Activated B cell treated with CpG ODN at 0.5 μM for 24 hours (primary cell): ENCODE measurements around the gene PCDH9. TPM values are rescaled to one million over a fixed set of nuclear protein-coding genes. Genes with fewer than 3 reads are reported as not detected.

ENCODE experiments used
- ATAC-seq: fragments of 200-7000 bp; cut with Tn5 transposase; one replicate; pipeline ENCODE4 v1.10.0; 2021; ENCODE audit warnings: low read depth, mild to moderate bottlenecking, moderate library complexity
- CTCF ChIA-PET: fragments of 350-600 bp; sonication (Branson Sonifier 250); formaldehyde crosslinking; loops from one replicate; lab custom pipeline; 2021; ENCODE audit warnings: antibody characterized with exemption; lab: Charles Lee
- POLR2A ChIA-PET: fragments of 350-600 bp; sonication (Branson Sonifier 250); formaldehyde crosslinking; loops from one replicate; lab custom pipeline; 2021; ENCODE audit warnings: antibody characterized with exemption; lab: Charles Lee
- DNase-seq: peaks from one replicate; pipeline ENCODE4 v3.0.0; 2022
- H3K27ac Mint-ChIP-seq: one replicate; pipeline ENCODE4 v1.8.0; 2020; ENCODE audit warnings: mixed read lengths
- H3K27me3 Mint-ChIP-seq: one replicate; pipeline ENCODE4 v1.8.0; 2021; ENCODE audit warnings: mixed read lengths
- H3K36me3 Mint-ChIP-seq: one replicate; pipeline ENCODE4 v1.8.0; 2021; ENCODE audit warnings: low read depth, mixed read lengths
- H3K4me1 Mint-ChIP-seq: one replicate; pipeline ENCODE4 v1.8.0; 2021; ENCODE audit warnings: mixed read lengths
- H3K4me3 Mint-ChIP-seq: one replicate; pipeline ENCODE4 v1.8.0; 2020; ENCODE audit warnings: mild to moderate bottlenecking, mixed read lengths
- H3K9me3 Mint-ChIP-seq: one replicate; pipeline ENCODE4 v1.8.0; 2020; ENCODE audit warnings: mixed read lengths
- CTCF ChIP-seq: fragments of 200-600 bp; IDR thresholded peaks from one replicate; pipeline ENCODE4 v1.8.0; 2022; ENCODE audit warnings: antibody characterized with exemption, mild to moderate bottlenecking
- intact Hi-C: fragments of 100-400 bp; cut with micrococcal nuclease; formaldehyde crosslinking; loops from one replicate; pipeline ENCODE4 v1.15.1; 2024
- total RNA-seq: library from RNA; stranded (reverse); gene quantifications from 2 replicates; pipeline ENCODE4 v1.2.3, GENCODE V29; 2022

Gene PCDH9
- total RNA-seq, 1 donor from 2014 or later: 6.4 TPM

GRCh38 chr13:67090856-67091255 is 139.3 kb downstream of the PCDH9 start:
- TF ChIP-seq CTCF: no peak
- ChIA-PET POLR2A (no interaction called here), CTCF (no interaction called here)
- intact Hi-C loops: no loop called here
- no peaks in the 10 kb centered on the region for H3K36me3 Mint-ChIP-seq
- H3K4me3 Mint-ChIP-seq: no peak overlapping the region
- ATAC-seq: no peak
- no peak overlapping the region for H3K27ac Mint-ChIP-seq
- DNase-seq: no peak
- no peaks in the 10 kb centered on the region for H3K9me3 Mint-ChIP-seq
- H3K4me1 Mint-ChIP-seq: peaks cover 6% of the 10 kb centered on the region
- H3K27me3 Mint-ChIP-seq: no peaks in the 10 kb centered on the region

- no peaks in the 10 kb centered on the region for H3K36me3 Mint-ChIP-seq
- ATAC-seq (no peak), DNase-seq (no peak)
- no peaks in the 10 kb centered on the region for H3K9me3 Mint-ChIP-seq
- TF ChIP-seq CTCF: no peak
- CTCF ChIA-PET: no interaction called here
- H3K27me3 Mint-ChIP-seq: no peaks in the 10 kb centered on the region
- intact Hi-C loops: no loop called here
- POLR2A ChIA-PET: no interaction called here
- H3K4me3 Mint-ChIP-seq: no peak overlapping the region
- H3K4me1 Mint-ChIP-seq: peaks cover 6% of the 10 kb centered on the region
- H3K27ac Mint-ChIP-seq: no peak overlapping the region
These were observed 142.6 kb downstream of the PCDH9 start for GRCh38 chr13:67087527-67087926.

- no peak overlapping the region for H3K27ac Mint-ChIP-seq
- H3K9me3 Mint-ChIP-seq: no peaks in the 10 kb centered on the region
- H3K4me3 Mint-ChIP-seq: no peak overlapping the region
- no peak for TF ChIP-seq CTCF
- ChIA-PET POLR2A (no interaction called here), CTCF (no interaction called here)
- no peaks in the 10 kb centered on the region for H3K27me3 Mint-ChIP-seq
- no peak for DNase-seq
- no peak for ATAC-seq
- intact Hi-C loops: no loop called here
- no peaks in the 10 kb centered on the region for H3K36me3 Mint-ChIP-seq
- H3K4me1 Mint-ChIP-seq: peaks cover 6% of the 10 kb centered on the region
These were observed 143.9 kb downstream of the PCDH9 start for GRCh38 chr13:67086260-67086659.

- H3K27ac Mint-ChIP-seq: no peak overlapping the region
- ATAC-seq: no peak
- intact Hi-C loops: no loop called here
- CTCF ChIA-PET: no interaction called here
- no peaks in the 10 kb centered on the region for H3K9me3 Mint-ChIP-seq
- no peak for DNase-seq
- H3K27me3 Mint-ChIP-seq: no peaks in the 10 kb centered on the region
- H3K36me3 Mint-ChIP-seq: no peaks in the 10 kb centered on the region
- peaks cover 3% of the 10 kb centered on the region for H3K4me1 Mint-ChIP-seq
- no peak for TF ChIP-seq CTCF
- H3K4me3 Mint-ChIP-seq: no peak overlapping the region
- POLR2A ChIA-PET: no interaction called here
These were observed 146.1 kb downstream of the PCDH9 start for GRCh38 chr13:67084066-67084465.

- H3K4me1 Mint-ChIP-seq: peaks cover 3% of the 10 kb centered on the region
- no peak for DNase-seq
- CTCF ChIA-PET: no interaction called here
- no peaks in the 10 kb centered on the region for H3K27me3 Mint-ChIP-seq
- no peak overlapping the region for H3K4me3 Mint-ChIP-seq
- no peaks in the 10 kb centered on the region for H3K36me3 Mint-ChIP-seq
- no peak overlapping the region for H3K27ac Mint-ChIP-seq
- no peak for TF ChIP-seq CTCF
- no peak for ATAC-seq
- POLR2A ChIA-PET: no interaction called here
- intact Hi-C loops: no loop called here
- H3K9me3 Mint-ChIP-seq: no peaks in the 10 kb centered on the region
These were observed 146.6 kb downstream of the PCDH9 start for GRCh38 chr13:67083519-67083918.
